ENCODE data around the gene TNXB.

GRCh38 chr6:32089082-32089828 lies 19.9 kb downstream of the TNXB start:
- TF ChIP-seq EZH2 (IDR thresholded peaks at IDR 0.05) (no peak), POLR2AphosphoS5 (IDR thresholded peaks at IDR 0.05; ENCODE audit: borderline replicate concordance, low read depth, low read length) (no peak), FOXP2 (optimal IDR thresholded peaks at IDR 0.05; ENCODE audit: control extremely low read depth, extremely low read length, insufficient read depth) (no peak)

All from SK-N-MC (cell line).